ENCODE results near the gene MACF1.

The MACF1 gene

DNA sequence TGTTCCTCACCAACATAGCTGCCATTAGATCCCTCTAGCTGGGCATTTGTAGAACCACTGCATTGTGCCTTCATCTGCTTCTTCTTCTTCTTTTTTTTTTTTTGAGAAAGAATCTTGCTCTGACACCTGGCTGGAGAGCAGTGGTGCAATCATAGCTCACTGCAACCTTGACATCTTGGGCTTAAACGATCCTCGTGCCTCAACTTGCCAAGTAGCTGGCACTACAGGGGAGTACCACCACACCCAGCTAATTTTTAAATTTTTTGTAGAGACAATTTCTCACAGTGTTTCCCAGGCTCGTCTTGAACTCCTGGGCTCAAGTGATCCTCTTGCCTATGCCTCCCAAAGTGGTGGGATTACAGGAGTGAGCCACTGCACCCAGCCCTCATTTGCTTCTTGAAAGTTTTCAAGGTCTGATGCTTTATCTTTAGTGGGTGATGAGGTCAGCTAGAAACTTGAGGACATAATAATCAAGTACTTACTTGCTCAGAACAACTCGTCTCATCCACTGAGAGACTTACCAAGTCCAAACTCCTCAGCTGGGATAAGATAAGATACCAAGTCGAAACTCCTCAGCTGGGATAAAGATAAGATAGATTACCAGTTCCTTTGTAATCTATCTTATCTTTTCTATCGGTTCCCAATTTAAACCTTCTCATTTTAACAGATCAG is 71.5 kb downstream of the MACF1 start:
- peaks cover 33% of the 10 kb centered on the region for H3K4me1 Mint-ChIP-seq
- H3K9me3 Mint-ChIP-seq, result no peaks in the 10 kb centered on the region
- H3K27ac Mint-ChIP-seq, result no peak overlapping the region
- H3K36me3 Mint-ChIP-seq (ENCODE audit: low read depth), result peaks cover 5% of the 10 kb centered on the region
- no peak for ATAC-seq
- H3K27me3 Mint-ChIP-seq, result no peaks in the 10 kb centered on the region
- DNase-seq, result no peak
- no peak overlapping the region for H3K4me3 Mint-ChIP-seq

DNA sequence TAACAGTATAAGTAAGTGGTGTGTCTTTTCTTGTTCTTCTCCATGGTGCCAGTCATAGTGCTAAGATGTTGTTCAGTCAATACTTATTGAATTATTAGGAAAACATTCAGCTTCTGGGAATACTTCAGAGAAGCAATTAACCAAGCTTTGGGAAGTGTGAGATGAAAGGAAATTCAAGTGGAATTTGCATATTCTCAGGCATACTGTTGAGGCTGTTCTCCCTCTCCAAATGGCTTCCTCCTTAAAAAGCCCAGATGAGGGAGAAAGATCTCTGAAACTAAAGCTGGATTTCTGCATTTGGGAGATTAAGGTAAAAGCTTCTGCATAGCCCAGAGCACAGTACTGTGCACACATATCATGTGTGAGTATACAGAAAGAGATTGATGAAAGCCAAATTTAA is 73.4 kb downstream of the MACF1 start:
- Mint-ChIP-seq H3K36me3 (ENCODE audit: low read depth) (peaks cover 7% of the 10 kb centered on the region), H3K9me3 (no peaks in the 10 kb centered on the region), H3K4me3 (no peak overlapping the region), H3K27me3 (no peaks in the 10 kb centered on the region), H3K27ac (no peak overlapping the region), H3K4me1 (peaks cover 16% of the 10 kb centered on the region)
- ATAC-seq (no peak), DNase-seq (no peak)

DNA sequence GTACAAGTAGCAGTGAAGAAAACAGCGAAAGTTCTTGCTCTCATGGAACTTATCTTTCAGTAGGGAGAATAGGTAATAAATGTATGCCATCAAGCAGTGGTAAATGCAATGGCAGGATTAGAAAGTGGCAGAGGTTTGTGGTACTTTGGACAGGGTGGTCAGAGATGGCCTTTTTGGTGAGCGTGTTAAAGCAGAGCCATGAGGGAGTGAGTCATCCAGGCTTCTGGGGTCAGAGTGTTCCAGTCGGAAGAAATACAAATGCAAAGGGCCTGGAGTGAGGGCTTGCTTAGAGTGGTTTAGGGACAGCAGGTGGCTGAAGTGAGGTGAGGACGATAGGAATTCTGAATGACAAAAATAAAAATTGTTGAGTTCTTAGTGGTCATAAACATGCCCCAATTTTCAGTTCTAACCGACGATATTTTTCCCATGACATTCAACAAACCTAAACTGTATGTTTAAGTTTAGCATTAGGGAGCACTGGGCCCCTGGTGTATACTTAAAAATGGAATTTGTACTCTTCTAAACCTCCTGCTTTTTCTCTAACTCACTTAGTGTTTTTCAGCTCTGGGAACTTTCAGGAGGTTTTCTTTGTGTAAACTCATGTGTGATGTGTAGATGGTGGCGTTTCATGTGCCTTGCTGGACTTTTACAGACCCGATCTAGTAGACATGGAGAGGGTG is 78.2 kb downstream of the MACF1 start:
- ATAC-seq, result no peak
- no peak for DNase-seq
- no peaks in the 10 kb centered on the region for H3K9me3 Mint-ChIP-seq
- H3K36me3 Mint-ChIP-seq (ENCODE audit: low read depth), result peaks cover 43% of the 10 kb centered on the region
- H3K4me3 Mint-ChIP-seq, result no peak overlapping the region
- no peaks in the 10 kb centered on the region for H3K27me3 Mint-ChIP-seq
- H3K27ac Mint-ChIP-seq, result peak overlapping the region; percentile 27
- H3K4me1 Mint-ChIP-seq, result peaks cover 12% of the 10 kb centered on the region

DNA sequence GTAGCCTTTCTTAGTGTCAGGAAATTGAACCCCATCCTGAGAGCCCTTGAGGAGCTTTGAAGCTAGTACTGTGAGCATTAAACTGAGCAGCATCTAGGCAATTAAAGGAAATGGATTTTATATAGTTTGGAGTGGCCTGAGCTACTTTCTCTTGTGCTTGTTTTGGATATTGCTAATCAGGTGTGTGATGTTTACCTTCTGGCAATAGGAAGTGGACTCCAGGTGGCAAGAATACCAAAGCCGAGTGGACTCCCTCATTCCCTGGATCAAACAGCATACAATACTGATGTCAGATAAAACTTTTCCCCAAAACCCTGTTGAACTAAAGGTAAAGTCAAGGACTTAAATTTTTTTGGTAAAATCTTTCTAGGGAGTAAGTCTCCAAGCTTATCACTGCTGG is 79.4 kb downstream of the MACF1 start:
- ATAC-seq (no peak), DNase-seq (no peak)
- peaks cover 44% of the 10 kb centered on the region for H3K36me3 Mint-ChIP-seq (ENCODE audit: low read depth)
- no peak overlapping the region for H3K4me3 Mint-ChIP-seq
- no peaks in the 10 kb centered on the region for H3K27me3 Mint-ChIP-seq
- peak overlapping the region; percentile 39 for H3K27ac Mint-ChIP-seq
- H3K9me3 Mint-ChIP-seq, result no peaks in the 10 kb centered on the region
- H3K4me1 Mint-ChIP-seq, result peaks cover 3% of the 10 kb centered on the region

DNA sequence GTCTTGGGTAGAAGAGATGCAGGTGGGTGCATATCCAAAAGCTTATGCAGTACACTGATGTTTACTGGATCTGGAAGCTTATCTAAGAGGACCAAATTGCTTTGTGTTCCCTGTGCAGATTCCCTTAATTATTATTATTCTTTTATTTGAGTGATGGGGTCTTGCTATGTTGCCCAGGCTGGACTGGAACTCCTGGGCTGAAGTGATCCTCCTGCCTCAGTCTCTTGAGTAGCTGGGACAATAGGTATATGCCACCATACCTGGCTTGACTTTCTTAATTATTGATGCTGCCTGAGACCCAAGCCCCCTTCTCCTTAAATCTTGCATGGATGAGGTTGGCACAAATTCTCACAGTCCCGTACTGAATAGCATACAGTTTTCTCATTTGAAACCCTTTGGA is 83.0 kb downstream of the MACF1 start:
- Mint-ChIP-seq H3K4me1 (no peaks in the 10 kb centered on the region), H3K27me3 (no peaks in the 10 kb centered on the region), H3K9me3 (no peaks in the 10 kb centered on the region), H3K36me3 (ENCODE audit: low read depth) (peaks cover 60% of the 10 kb centered on the region), H3K27ac (no peak overlapping the region), H3K4me3 (no peak overlapping the region)
- ATAC-seq (no peak), DNase-seq (no peak)

GRCh38 chr1:39288735-39289465 is 84.4 kb downstream of the MACF1 start:
- no peaks in the 10 kb centered on the region for H3K9me3 Mint-ChIP-seq
- no peak for ATAC-seq
- no peaks in the 10 kb centered on the region for H3K27me3 Mint-ChIP-seq
- H3K36me3 Mint-ChIP-seq (ENCODE audit: low read depth), result peaks cover 58% of the 10 kb centered on the region
- DNase-seq, result no peak
- no peak overlapping the region for H3K4me3 Mint-ChIP-seq
- no peak overlapping the region for H3K27ac Mint-ChIP-seq
- H3K4me1 Mint-ChIP-seq, result no peaks in the 10 kb centered on the region

DNA sequence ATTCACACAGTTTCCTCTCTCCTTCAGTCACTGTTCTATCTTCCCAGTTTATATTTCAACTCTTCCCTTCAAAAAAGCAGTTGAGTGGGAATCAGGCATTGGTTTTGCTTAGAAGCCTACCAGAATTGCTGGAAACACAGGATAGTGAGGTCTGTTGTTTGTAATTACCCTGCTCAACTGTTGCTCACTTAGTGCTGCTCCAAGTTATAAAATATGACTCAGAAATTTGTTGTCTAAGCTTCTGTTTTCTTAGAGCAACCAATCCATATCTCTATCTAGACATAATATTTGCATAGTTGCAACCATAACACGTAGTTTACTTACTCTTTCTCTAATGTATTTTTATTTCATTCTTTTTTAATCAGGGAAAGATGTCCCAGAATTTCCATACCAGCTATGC is 87.9 kb downstream of the MACF1 start:
- no peak overlapping the region for H3K27ac Mint-ChIP-seq
- H3K9me3 Mint-ChIP-seq, result no peaks in the 10 kb centered on the region
- peaks cover 59% of the 10 kb centered on the region for H3K36me3 Mint-ChIP-seq (ENCODE audit: low read depth)
- DNase-seq, result no peak
- H3K4me1 Mint-ChIP-seq, result no peaks in the 10 kb centered on the region
- no peaks in the 10 kb centered on the region for H3K27me3 Mint-ChIP-seq
- H3K4me3 Mint-ChIP-seq, result no peak overlapping the region
- ATAC-seq, result no peak

- no peak for DNase-seq
- H3K4me3 Mint-ChIP-seq, result no peak overlapping the region
- no peaks in the 10 kb centered on the region for H3K9me3 Mint-ChIP-seq
Observed at GRCh38 chr1:39293375-39294070, 89.0 kb downstream of the MACF1 start.

DNA sequence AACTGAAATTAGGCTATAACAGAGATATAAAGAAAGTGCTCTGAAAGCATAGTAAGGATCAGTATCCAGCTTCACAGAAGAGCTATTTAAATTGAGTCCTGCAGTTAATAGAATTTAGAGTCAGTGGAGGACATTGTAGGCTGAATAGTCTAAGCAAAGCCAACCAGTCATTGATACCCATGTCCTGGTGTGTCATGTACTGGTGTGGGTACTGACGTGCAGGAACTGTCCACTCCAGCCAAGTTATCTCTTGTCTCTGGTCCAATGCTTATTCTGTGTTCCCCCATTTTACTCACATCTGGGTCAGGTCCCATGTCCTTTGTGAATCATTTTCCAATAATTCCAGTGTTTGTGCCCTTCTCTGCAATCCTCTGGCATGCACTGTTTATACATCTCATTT is 90.0 kb downstream of the MACF1 start:
- H3K27me3 Mint-ChIP-seq, result no peaks in the 10 kb centered on the region
- no peak for DNase-seq
- no peaks in the 10 kb centered on the region for H3K9me3 Mint-ChIP-seq
- H3K36me3 Mint-ChIP-seq (ENCODE audit: low read depth), result peaks cover 61% of the 10 kb centered on the region
- H3K27ac Mint-ChIP-seq, result no peak overlapping the region
- no peaks in the 10 kb centered on the region for H3K4me1 Mint-ChIP-seq
- no peak overlapping the region for H3K4me3 Mint-ChIP-seq
- no peak for ATAC-seq

More at GRCh38 chr1:39293375-39294070, 89.0 kb downstream of the MACF1 start:
- peaks cover 63% of the 10 kb centered on the region for H3K36me3 Mint-ChIP-seq (ENCODE audit: low read depth)
- no peak overlapping the region for H3K27ac Mint-ChIP-seq
- H3K4me1 Mint-ChIP-seq, result no peaks in the 10 kb centered on the region
- ATAC-seq, result no peak
- H3K27me3 Mint-ChIP-seq, result no peaks in the 10 kb centered on the region

DNA sequence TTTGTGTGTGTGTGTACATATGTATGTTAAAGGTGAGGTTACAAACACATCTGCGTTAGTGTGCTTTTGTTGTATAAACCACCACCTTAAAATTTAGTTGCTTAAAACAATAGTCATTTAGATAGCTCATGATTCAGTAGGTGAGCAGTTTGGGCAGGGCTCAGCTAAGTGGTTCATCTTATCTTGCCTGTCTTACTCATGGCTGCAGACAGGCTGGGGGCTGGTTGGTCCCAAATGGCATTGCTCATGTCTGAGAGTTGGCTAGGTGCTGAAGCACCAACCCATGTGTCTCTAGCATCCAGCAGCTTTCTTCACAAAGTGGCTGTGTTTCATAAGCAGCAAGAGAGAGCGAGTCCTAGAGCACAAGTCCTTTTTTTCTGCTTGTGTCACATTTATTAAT is 91.4 kb downstream of the MACF1 start:
- DNase-seq, result no peak
- Mint-ChIP-seq H3K27me3 (no peaks in the 10 kb centered on the region), H3K4me1 (no peaks in the 10 kb centered on the region), H3K36me3 (ENCODE audit: low read depth) (peaks cover 65% of the 10 kb centered on the region), H3K27ac (peak overlapping the region; percentile 2), H3K9me3 (no peaks in the 10 kb centered on the region), H3K4me3 (no peak overlapping the region)
- ATAC-seq, result peak; percentile 63

- no peaks in the 10 kb centered on the region for H3K9me3 Mint-ChIP-seq
- ATAC-seq (no peak), DNase-seq (no peak)
- H3K4me1 Mint-ChIP-seq, result no peaks in the 10 kb centered on the region
- no peak overlapping the region for H3K4me3 Mint-ChIP-seq
- no peaks in the 10 kb centered on the region for H3K27me3 Mint-ChIP-seq
- H3K27ac Mint-ChIP-seq, result no peak overlapping the region
- H3K36me3 Mint-ChIP-seq (ENCODE audit: low read depth), result peaks cover 64% of the 10 kb centered on the region
Observed at GRCh38 chr1:39297551-39297950, 93.1 kb downstream of the MACF1 start.

- Mint-ChIP-seq H3K27ac (no peak overlapping the region), H3K4me3 (no peak overlapping the region), H3K4me1 (no peaks in the 10 kb centered on the region), H3K9me3 (no peaks in the 10 kb centered on the region), H3K36me3 (ENCODE audit: low read depth) (peaks cover 57% of the 10 kb centered on the region), H3K27me3 (no peaks in the 10 kb centered on the region)
- ATAC-seq (no peak), DNase-seq (no peak)
Observed at GRCh38 chr1:39301606-39302005, 97.1 kb downstream of the MACF1 start.

DNA sequence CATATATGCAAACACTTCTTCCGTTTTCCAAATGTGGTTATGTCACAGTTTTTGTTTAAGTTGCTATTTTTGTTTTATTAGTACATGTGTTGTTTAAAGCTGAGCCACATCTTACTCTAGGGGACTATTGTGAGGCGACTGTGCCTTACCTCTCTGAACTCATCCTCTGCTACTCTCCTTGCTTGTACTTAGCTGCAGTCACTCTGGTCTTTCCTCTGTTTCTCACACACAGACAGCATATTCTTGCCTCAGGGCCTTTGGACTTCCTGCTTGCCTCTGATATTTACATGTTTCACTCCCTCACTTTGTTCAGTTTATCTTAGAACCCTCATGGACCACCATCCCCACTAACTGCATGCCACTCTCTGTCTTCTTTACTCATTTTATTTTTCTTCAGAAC is 101.1 kb downstream of the MACF1 start:
- no peak for DNase-seq
- H3K4me1 Mint-ChIP-seq, result no peaks in the 10 kb centered on the region
- no peaks in the 10 kb centered on the region for H3K27me3 Mint-ChIP-seq
- no peaks in the 10 kb centered on the region for H3K9me3 Mint-ChIP-seq
- peak overlapping the region; percentile 2 for H3K27ac Mint-ChIP-seq
- ATAC-seq, result no peak
- H3K4me3 Mint-ChIP-seq, result no peak overlapping the region
- peaks cover 56% of the 10 kb centered on the region for H3K36me3 Mint-ChIP-seq (ENCODE audit: low read depth)

DNA sequence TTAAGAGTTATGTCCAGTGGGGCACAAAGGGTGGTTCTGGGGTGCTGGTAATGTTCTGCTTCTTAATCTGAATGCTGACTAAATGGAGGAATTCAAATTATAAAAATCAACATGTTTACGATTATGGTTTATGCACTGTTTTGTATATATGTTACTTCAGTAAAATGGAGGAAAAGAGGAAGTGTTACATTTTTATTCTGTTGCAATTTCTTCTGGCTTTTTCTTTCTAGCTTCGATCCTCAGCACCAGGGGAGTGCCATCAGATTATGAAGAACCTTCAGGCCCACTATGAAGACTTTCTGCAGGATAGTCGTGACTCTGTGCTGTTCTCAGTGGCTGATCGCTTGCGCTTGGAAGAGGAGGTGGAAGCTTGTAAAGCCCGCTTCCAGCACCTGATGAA is 105.5 kb downstream of the MACF1 start:
- H3K36me3 Mint-ChIP-seq (ENCODE audit: low read depth), result peaks cover 56% of the 10 kb centered on the region

More for the DNA sequence above, 105.5 kb downstream of the MACF1 start:
- ATAC-seq (no peak), DNase-seq (no peak)
- Mint-ChIP-seq H3K27me3 (no peaks in the 10 kb centered on the region), H3K4me1 (no peaks in the 10 kb centered on the region), H3K27ac (no peak overlapping the region), H3K9me3 (no peaks in the 10 kb centered on the region), H3K4me3 (no peak overlapping the region)

All from activated naive CD8-positive, alpha-beta T cell treated with anti-CD3 and anti-CD28 coated beads, Interleukin-2, amount 50 U/mL, for 24 hours (primary cell).